COR-L47 (cell line): Measurements from ENCODE around the gene SLC4A7.
"Not testable (repeated sequence)": the region's sequence is repeated elsewhere in the genome, so short reads cannot be mapped to it uniquely, and the experiment has no call there.

Experiments used
- DNase-seq: peaks from one replicate; lab custom pipeline; 2025; lab: John Stamatoyannopoulos, UW

The SLC4A7 gene

DNA sequence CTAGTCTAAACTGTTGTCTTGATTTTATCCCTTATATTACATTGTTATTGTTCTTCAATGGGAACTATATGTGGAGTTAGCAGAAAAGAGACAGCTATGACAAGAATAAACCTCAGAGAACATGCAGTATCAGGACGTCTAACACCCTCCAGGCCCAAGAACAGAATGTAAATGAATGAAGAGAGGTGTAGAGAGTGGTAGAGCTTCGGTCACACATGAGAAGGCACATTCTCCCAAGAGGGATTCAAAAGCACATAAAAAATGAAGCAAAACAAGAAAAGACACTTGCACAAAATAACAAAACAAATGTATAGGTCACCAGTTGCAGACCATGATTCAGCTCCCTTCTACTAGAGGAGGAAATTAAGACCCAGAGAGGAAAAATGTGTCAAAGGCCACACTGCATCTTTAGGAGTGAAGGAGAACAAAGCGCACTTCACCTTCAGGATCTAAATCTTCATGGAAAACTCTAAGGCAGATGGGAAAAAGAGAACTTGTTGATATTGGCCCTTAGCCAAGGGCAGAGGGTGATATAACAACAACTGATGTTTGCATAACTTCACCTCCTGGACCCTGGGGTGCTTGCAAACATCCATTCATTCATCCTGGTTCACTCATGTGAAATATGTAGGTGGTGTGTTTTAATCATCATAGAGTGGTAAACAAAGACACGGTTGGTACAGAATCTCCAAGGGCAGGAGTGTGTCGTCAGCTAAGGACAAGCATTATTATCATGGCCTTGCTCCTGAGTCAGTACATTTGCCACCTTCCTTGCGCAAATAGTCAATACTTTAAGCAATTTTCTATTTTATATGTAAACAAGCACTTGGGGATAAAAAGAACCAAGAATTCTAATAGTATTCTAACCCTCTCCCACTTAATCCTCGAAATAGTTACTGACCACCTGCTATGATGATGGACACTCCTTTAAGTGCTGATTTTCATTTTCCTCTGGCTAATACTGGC is 123.8 kb downstream of the SLC4A7 start:
- peak; percentile 64 for DNase-seq

DNA sequence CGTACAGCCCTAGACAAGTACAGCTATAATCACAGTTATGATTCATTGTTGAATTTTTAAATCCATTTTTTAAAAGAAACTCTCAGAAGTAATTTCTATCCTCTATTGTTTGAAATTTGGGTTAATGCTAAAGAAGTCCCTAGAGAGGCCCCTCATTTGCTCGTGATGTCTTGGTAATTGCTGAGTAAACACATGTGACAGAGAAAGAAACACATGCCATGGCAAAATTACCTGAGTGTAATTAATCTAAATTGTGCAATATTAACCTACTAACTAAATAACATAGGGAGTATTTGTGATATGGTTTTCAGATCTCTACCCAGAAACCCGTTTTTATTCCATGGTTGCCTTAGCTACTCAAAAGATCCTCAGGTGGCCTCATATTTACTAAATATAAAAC is 125.8 kb downstream of the SLC4A7 start:
- peak; percentile 7 for DNase-seq

DNA sequence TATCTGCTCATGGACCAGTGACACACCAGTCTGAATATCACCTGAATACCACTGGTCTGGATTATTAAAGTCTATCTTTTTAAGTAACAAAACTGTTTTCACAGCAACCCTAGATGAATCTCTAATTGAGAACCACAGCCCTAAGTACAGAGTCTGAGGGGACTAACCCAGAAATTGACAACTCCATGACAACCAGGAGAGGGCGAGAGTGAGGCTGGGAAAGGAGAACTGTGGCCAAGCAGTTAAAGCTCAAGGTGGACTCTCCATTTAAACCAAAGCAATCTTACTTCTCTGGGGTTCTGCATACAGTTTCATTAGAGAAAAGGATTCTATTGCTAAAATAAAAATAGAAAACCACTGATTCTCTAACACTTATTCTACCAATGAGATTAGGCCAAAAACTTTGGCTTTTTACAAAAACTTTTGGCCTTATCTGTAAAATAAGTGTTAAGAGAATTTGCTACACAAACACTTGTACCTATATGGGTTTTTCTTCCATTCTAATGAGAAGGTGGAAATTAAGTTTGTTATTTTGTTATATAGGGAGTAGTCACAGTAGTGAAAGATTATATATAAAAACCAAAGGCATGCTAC is 126.4 kb downstream of the SLC4A7 start:
- DNase-seq = no peak

DNA sequence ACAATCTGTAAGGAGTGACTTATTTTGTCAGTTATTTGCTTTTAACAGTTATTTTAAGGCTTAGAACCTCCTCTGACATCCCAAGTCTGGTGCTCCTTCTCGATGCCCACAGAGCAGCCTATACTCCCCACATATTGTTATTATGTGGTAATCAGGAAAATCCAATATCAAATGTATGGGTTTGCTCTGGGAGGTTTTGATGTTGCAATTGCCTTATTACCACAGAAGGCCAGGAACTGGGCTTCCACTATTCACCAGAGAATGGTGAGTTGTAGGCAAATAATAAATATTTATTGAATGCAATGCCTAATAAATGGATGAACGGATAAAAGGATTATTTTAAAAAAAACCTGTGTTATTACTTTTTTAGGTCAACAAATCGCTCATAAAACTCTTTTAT is 127.2 kb downstream of the SLC4A7 start:
- DNase-seq = no peak

DNA sequence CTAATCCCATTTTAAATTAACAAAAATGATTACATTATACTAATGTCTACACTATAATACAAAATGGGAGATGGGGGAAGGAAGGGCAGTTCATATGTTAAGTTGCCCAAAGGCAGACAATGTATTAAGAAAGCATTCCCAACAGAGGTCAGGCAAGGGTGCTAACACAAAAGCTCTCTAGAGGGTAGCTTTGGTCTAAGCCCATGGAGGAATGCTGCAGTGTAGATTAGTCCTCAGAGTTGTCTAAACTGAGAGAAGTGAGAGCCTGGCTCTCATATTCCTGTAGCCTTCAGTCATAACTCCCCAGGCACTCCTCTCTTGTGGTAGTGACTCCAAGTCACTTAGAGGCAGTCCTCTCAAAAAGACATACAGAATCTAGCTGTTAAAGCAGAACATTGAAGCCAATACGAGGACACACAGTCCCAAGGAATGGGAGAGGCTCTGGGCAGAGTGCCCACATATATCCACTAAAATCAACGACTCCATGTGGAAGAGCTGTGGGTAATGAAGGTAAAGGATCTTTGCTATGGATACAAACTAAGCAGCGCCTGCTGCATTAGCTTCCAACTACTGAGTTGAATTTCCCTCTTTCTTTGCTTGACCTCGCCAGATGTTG is 129.5 kb downstream of the SLC4A7 start:
- no peak for DNase-seq

DNA sequence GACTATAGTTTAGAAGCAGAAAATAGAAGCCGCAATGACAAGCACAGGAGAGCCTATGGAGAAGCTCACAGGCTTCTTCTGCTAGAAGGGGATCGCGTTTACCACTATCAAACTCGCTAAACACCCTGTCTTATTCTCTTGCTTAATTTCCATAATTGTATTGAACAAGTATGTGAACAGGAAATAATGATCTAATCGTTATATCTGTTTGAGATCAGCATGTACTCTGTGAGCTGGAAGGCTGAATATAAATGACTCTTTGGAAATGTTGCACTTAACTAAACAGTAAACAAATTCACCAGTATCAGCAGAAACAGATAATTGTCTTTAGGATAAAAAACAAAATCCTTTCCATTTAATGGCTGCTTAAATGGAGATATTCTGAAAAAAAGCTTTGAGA is 130.0 kb downstream of the SLC4A7 start:
- DNase-seq = no peak

DNA sequence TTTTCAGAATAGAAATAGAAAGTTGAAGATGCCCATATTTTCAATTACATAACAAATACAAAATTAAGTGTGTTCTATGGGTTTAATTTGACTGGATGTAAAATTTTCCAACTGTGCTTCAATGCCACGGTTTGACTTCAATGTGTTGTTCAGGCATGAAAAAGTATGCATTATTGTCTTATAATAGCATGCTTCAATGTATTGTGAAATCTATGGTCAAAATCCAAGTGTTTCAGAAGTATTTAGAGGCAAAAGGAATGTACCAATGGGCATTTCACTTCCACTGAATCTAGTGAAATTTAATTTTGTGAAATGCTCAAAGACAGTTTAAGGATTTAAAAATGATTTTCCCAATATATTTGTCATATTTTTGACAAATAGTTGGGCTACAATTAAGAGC is 131.0 kb downstream of the SLC4A7 start:
- DNase-seq = no peak

DNA sequence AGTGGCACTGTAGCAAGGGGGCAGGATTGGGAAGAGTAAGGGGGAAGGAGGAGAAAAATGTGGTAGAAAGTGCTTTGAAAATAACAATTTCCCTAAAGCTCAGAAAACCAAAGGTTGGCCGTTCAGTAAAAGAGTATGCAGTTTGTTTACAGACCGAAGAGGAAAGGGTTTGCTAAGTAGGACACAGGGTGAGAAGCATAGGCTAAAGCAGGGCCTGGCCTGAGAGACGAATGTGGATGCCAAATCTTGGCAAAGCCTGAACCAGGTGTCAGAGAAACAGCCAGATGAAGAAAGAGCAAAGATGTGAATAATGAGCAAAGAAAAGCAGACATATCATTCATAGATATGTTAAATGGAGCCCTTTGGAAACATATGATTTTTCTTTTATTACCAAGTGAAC is 132.1 kb downstream of the SLC4A7 start:
- no peak for DNase-seq

DNA sequence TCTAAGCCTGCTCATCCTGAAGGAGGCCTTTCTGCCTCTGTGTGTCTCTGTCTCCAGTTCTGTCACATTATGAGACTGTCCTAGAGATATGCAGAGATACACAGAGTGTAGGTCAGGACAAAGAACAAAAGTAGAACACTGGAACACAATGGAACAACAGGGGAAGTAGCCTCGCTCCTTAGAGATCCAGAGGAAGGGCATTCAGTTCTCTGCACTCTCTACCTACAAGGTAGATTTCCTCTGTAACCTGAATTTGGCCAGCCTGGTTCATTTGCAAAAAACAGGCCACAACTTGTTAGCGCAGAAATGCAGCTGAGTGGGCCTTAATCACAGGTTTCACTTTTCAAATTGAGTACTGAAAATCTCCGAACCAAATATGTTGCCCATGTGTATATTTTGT is 134.4 kb downstream of the SLC4A7 start:
- no peak for DNase-seq

DNA sequence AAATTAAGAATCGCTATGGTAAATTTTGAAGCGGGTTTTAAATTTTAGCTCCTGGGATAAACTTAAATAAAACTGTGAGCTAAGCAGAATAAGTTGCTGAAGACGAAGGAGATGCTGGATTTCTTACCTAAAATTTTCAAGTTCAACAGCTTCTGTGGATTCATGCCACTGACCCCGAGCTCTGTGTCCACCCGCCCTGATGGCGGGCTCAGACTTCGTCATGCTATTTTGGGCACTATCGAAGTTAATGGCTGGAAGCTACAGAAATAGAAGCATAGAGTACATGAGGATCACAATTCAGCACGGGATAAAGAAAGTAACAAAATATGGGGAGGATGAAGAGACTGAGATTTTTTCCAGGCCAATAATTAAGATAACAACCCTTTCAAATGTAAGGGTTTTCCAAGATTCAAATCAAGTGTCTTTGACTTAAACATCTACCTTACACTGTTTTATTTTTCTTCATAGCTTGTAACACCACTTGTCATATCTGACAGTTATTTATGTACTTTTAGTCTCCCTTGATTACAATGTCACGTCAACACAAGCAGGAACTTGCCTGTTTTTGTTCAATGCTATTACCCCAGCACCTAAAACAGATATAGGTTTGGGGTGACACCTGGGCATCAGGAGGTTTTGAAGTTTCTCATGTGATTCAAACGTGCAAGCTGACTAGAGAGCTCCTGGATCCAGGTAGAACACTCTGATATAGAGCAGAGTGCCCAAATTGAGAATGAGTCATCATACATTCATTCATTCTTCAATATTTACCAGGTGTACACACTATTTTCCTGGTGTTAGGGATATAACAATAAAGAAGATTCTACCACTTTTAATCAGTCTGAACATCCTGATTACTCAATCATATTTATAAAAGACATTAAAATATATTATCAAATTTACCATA is 138.0 kb downstream of the SLC4A7 start:
- DNase-seq = no peak

DNA sequence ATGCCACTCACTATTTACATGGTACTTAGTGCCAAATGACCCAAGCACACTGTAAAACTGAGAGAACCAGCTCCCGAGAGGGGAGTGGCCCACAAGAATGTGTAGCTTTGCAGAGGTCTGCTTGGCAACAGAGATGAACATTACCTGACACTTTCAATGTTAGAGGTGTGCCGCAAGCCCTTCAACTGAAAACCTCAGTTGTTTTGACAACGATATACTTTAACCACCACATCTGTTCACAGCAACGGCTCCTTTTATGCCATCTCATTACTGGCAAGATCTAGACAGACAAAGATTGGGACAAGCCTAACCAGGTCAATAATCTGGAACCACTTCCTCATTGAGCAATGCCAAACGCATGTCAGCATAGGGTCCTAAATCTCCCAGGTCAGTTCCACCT is 138.7 kb downstream of the SLC4A7 start:
- no peak for DNase-seq

DNA sequence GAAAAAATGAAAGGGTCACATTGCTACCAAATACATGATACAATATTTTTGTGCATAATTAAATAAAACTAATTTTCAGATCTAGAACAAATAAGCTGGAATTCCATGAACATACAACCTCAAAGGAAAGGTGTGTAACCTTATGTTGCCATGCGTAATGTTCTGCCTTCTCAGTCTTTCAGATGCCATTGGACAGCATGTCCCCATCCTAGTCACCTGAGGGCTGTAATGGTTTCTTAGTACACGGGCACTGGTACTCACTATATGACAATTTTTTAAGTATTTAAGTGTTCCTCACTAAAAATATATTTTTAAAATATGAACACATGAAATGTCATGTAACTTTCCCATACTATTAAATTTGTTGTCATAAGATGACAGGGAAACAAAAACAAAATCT is 139.1 kb downstream of the SLC4A7 start:
- no peak for DNase-seq

DNA sequence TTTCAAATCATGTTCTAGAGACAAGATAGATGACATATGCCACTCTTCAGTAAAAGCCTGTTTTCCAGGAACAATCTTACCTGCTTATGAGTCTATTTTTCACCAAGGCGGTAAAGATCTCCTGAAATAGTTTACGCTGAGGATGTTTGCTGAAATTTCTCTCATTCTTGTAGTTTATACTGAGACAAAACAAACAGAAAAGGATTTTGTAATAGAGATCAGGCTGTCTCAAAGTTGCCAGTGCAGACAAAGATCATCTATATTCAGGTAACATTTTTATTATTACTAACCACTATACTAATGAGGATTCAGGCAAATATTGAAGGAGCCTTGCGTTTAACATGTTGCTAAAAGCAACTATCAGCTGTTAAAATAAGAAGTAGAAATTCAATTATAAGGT is 140.0 kb downstream of the SLC4A7 start:
- no peak for DNase-seq

DNA sequence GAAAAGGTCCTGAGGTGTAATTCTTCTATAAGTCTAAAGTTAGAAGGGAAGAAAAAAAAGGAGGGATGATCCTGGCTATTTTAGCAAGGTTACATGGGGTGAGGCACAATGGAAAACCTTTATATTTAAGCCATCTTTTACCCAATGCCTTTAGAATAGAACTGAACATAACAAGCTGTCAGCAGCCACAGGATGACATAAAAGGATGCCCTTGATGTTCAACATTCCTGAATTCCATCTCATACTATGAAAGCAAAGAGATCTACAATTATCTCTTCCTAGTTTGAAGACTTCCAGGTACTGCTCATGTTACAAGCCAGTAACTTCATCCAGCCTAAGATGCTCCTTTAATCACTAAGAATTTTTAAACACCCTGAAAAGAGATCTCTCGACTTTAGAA is 141.9 kb downstream of the SLC4A7 start:
- no peak for DNase-seq

DNA sequence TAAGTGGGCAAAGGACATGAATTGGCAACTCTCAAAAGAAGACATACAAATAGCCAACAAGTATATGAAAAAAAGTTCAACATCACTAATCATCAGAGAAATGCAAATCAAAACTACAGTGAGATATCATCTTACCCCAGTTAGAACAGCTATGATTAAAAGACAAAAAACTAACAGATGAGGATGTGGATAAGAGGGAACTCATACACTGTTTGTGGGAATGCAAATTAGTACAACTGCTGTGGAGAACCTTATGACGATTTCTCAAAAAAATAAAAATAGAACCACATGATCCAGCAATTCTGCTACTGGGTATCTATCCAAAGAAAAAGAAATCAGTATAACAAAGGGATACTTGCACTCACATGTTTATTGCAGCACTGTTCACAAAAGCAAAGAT is 143.7 kb downstream of the SLC4A7 start:
- no peak for DNase-seq

DNA sequence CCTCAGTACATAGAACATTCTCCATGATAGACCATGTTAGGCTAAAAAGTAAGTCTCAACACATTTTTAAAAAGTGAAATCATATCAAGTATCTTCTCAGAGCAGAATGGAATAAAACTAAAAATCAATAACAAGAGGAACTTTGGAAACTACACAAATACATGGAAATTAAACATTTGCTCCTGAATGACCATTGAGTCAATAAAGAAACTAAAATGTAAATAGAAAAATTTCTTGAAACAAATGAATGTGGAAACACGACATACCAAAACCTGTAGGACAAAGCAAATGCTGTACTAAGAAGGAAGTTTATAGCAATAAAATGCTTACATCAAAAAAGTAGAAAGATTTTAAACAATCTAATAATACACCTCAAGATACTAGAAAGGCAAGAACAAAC is 148.6 kb downstream of the SLC4A7 start:
- DNase-seq = no peak

DNA sequence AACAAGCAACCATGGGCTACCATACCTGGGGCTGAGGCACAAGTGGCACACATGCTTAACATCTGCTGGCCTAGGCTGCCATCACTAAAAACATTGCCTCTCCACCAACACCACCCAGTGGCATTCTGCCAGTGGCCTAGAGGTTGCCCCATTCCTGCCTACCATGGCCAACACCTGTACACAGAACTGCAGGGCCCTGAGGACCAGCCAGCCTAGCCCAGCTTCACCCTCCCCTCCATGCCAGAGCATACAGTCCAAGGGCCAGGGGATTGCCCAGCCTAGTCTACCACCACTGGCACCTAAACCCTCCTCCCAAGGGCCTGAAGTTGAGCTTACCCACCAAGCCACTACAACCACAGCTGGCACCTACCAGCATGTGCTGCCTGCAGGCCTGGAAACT is 150.3 kb downstream of the SLC4A7 start:
- DNase-seq = no peak

DNA sequence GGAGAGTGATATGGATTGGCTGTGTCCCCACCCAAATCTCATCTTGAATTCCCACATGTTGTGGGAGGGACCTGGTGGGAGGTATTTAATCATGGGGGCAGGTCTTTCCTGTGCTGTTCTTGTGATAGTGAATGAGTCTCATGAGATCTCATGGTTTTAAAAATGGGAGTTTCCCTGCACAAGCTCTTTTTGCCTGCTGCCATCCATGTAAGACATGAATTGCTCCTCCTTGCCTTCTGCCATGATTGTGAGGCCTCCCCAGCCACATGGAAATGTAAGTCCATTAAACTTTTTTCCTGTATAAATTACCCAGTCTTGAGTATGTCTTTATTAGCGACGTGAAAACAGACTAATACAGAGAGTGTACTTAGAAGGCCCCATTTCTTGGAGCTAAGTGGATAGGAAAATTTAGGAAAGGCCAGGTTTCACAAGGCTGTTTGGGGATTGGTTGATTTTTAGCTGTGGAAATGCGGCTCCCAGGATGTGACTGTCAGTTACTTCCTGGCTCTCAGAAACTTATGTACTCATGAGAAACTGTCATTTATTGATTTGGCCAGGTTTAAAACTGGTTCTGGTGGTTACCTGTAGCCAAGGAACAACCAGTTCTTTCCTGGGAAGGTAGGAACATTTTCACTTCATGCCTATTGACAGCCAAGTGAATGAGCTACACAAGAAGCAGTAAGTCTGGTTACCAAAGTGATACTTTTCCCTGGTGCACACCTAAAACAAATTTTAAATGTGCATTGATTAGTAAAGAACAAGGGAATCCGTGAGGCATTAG is 155.0 kb downstream of the SLC4A7 start:
- not testable (repeated sequence) for DNase-seq

DNA sequence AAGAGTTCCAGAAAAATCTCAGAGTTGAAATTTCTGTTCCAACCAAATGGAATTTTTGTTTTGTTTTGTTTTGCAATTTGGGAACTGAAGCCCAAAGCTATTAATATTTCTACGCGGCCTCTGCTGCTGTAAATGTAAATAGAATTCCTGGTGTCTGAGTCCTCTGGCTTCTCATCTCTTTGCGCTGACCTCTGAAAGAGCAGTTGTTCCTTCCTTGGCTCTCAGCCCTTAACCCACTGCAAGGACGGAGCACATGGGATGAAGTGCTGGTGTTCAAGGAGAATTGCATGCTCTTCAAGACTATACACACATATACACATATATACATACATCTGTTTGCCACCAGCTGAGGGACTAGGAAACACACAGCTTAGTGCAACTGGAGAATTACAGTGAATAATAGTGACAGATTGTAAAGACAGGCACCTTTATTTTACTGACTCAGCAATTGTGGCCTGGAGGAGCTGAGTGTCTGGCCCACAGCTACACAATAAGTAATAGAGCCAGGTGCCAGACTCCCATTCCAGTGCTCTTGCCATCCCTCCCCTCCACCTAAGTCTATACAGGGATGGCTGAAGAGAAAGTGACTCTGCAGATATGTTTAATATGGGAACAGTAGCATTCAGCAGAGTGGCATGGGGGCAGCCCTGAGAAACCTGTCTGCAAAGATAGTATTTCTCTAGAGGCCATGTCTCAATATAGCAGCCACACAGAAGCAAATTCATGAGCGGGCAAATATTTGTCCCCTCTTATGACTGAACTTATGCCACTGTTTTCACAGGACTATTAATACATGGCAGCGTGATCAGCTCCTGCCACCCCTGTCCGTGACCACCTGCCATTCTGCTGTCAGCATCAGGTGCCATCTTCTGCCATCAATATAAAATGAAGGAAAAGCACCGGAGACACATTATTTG is 157.3 kb downstream of the SLC4A7 start:
- DNase-seq = no peak

DNA sequence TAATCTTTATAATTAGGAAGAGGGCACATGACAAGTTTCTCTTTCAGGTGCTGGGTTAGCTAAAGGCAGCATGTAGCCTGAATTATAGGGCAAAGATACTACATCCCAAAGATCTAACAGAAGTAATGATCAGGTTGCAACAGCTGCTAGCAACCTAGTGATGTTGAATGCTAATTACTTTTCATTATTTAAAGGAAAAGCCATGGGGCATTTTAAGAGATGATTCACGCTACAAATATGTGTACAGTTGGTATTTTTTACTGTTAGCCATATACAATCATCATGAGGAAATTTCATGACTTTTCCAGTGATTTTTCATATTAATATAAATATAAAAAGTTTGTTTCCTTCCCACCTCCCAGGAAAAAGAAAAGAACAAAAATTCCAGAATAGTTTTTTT is 158.0 kb downstream of the SLC4A7 start:
- no peak for DNase-seq
